Stimulated activated CD8-positive, alpha-beta memory T cell treated with anti-CD3 and anti-CD28 coated beads, Interleukin-2, amount 100 ng/mL, for 1 hour (primary cell): Measurements from ENCODE around the gene RAB4A.

Experiments
- DNase-seq, 2 donors: peaks; one replicate each; pipeline ENCODE4 v3.0.0-alpha.2; 2020; ENCODE audit warnings: low read depth in 2 of 2

RAB4A gene

GRCh38 chr1:229270547-229271447 is at the start of gene RAB4A:
RAB4A (plus strand) TSS chr1:229271111; CDS start chr1:229271340, 229 bp downstream.
- DNase-seq: peak; percentile 56 to 57

DNA sequence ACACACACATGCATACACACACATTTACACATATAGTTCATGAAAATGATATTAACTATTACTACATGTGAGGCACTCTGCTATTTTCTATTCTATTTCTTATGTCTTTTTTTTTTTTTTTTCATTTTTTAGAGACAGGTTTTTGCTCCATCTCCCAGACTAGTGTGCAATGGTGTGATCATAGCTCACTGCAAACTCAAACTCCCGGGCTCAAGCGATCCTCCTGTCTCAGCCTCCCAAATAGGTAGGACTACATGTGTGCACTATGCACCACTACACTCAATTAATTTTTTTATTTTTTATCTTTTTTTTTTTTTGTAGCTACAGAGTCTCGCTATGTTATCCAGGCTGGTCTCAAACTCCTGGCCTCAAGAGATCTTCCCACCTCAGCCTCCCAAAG is 48.8 kb upstream of the RAB4A start:
- DNase-seq: no peak

GRCh38 chr1:229223498-229223897 is 47.4 kb upstream of the RAB4A start:
- DNase-seq: no peak

DNA sequence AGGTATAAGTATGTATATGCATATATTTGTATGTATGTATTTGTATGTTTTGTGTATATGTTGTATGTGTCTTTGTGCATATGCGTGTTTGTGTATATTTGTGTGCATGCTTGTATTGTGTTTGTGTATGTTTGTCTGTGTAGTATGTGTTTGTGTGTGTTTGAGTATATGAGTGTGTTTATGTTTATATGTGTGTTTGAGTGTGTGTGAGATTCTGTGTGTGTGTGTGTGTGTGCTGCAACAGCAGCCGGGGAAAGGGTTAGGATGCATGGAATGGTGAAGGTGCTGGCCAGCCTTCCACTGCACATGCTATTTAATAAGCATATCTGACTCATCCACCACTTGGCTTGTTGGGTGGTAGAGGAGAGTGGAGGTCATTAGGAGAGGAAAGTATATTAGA is 46.6 kb upstream of the RAB4A start:
- no peak for DNase-seq

- DNase-seq: no peak
Measured at GRCh38 chr1:229225331-229225782, 45.6 kb upstream of the RAB4A start.

DNA sequence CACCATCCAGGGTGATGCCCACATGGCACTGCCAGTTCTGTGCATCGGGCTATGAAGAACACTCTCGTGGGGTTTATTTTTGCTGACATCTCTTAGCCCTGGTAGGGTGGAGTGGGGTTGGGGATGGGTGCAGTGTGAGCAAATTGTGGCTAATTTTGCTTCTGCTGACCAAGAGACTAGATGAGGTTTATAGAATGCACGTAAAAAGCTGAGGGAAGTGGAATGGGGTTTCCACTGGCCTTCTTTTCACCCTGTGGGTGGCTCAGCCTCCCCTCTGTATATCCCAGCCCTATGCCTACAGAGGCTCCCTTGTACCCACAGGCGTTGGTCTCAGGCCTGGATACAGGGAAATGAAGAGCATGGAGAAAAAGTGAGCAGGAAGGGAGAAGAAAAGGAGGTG is 44.1 kb upstream of the RAB4A start:
- DNase-seq: no peak

GRCh38 chr1:229227298-229227919 is 43.5 kb upstream of the RAB4A start:
- peak; percentile 68 for DNase-seq

- DNase-seq: no peak
Measured at GRCh38 chr1:229228522-229228921, 42.4 kb upstream of the RAB4A start.

DNA sequence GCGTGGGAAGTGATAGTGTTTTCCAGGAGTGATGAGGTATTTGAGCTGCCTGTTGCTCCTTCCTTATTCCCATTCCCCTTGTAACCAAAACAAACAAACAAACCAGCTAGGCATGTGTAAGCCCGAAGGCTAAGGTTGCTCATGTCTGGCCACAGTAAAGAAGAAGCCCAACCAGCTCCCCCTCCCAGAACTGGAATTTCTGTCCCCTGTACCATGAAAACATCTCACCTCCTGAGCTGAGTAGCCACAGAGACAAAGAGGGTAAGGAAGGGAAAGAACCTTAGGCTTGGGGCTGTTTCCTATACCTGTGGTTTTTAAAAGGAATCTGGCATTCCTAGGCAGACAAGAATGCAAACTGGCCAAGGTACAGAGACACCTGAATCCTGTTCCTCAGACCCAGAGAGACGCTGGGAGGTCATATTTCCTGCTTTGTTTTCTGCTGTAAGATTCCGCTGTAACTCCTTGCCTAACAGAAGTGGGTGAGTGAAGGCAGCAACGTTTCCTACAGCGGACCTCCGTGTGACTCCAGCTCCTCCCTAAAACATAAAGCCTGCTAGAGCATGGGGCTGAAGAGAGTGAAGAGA is 41.7 kb upstream of the RAB4A start:
- no peak for DNase-seq

DNA sequence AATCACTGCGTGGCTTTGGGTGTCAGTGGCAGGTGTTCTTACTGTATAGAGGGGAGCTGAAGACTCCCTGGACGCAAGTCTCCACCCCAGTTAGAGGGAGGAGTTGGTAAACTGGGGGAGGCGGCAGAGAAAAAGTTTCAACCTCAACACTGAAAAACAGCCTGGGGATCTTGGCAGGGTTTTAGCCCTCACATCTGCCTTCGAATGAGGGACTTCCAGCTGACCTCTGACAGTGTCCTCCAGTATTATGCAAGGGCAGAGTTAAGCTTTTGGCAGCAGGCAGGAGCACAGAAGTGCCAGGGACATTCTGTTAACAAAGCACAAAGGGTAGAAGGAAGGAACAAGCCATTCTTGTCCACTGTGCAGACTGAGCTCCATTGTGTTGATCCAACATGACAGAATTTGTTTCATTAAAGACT is 41.2 kb upstream of the RAB4A start:
- no peak for DNase-seq

GRCh38 chr1:229230140-229230892 is 40.6 kb upstream of the RAB4A start:
- DNase-seq: no peak

- DNase-seq: no peak
Measured at GRCh38 chr1:229230893-229231753, 39.8 kb upstream of the RAB4A start.

DNA sequence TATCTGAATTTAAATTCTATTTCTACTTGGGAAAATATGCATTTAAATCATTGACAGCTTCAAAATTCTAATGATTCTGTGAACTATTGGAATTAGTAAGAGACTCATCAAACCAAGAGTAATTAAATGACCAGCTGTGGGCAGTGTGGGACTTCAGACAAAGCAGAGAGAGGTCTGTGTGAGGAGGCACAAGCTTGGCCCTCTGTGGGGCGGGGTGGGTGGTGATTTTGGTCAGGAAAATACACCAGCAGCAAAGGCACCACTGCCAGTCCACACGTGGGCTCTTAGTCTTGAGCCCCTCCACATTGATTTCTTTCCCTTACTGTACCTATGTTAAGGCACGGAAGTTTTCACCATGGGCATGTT is 39.2 kb upstream of the RAB4A start:
- DNase-seq: no peak

DNA sequence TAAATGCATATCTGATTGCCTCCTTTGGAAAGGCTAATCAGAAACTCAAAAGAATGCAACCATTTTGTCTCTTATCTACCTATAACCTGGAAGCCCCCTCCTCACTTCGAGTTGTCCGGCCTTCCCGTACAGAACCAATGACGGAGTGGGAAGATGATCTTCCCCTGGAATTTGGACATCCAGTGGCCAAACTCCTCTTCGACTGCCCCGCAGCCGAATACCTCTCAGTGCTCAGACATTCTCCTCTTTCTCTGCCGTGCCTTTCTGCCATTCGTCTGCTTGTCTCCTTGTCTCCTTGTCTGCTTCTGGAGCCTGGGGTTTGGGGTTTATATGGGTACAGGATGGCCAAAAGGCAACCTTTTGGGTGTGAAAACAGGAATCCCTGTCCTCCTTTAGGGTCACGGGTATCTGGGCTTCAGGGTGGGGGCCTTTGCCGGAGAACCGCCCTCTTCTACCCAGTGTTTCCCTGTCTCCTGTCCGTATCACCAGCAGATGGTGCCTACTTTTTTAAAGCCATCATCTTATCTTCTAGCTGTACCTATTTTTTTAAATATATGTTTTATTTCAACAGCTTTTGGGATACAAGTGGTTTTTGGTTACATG is 35.9 kb upstream of the RAB4A start:
- no peak for DNase-seq

- no peak for DNase-seq
Measured at GRCh38 chr1:229237320-229237719, 33.6 kb upstream of the RAB4A start.

- no peak for DNase-seq
Measured at GRCh38 chr1:229238231-229238630, 32.7 kb upstream of the RAB4A start.

DNA sequence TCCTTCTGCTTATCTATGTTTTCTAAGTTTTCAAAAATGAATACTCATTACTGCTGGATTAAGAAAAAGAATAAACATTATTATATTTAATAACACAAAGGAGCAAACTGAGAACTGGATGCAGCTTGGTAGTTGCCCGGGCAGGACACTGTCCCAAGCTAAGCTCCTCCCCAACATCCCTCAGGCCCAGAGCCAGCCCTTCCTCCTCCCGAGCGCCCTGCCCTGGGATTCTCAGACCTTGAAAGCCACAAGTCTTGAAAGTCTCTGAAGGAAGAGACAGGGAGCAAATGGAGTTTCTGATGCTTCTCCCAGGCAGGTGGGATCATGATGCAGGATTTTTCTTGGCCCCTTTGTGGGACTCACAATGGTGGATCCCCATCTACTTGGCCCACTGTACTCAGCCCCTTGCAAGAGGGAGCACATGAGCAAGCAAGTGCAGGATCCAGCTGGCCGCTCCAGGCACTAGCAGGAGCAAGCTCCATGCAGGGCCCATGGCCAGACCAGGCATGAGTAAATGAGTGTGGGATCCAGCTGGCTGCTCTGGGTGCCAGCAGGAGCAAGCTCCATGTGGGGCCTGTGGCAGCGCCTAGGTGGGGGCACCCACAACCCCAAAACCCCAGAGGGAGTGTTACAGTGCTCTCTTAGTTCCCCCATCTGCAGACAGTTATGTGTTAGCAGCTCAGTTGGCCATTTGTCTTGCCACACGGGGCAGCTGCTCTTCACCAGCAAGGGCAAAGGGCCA is 32.1 kb upstream of the RAB4A start:
- no peak for DNase-seq

- DNase-seq: no peak
Measured at GRCh38 chr1:229240532-229240931, 30.4 kb upstream of the RAB4A start.

DNA sequence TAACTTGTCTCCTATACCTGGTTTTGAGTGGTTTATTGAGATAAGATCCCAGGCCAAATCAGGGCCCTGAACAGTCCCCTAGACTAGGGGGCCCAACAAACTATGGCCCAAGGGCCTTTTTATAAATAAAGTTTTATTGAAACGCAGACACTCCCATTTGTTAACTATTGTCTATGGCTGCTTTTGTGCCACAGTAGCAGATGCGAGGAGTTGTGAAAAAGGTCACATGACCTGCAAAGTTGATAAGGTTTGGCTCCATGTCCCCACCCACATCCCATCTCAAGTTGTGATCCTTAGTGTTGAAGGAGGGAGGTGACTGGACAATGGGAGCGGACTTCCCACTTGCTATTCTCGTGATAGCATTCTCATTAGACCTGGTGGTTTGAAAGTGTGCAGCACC is 29.5 kb upstream of the RAB4A start:
- DNase-seq: no peak

DNA sequence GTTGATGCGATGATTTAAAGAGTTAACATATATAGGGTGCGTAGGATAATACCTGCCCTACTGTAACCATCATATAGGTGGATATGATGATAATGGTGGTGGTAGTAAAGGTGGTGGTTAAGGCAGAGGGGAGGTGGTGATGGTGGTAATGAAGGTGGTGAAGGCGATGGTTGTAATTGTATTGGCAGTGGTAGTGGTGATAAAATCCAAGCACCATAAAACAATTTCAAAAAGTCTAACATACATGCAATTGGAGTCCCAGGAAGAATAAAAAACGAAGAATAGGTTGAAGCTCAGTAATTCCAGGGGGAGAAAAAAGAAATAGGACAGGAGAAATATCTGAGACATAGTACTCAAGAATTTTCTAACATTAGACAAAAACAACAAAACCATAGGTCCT is 27.3 kb upstream of the RAB4A start:
- DNase-seq: no peak
